ENCODE measurements around the gene TULP4. TPM values are rescaled to one million over a fixed set of nuclear protein-coding genes. Genes with fewer than 3 reads are reported as not detected.

Gene TULP4
- polyA plus RNA-seq (ENCODE audit: insufficient read length in 4 of 4), result 10 to 100 TPM; 16.4 to 18.9 (median 18.3) TPM

- DNase-seq (ENCODE audit: low read depth in 4 of 4, low spot score in 3 of 4), result no peak
Measured at GRCh38 chr6:158312165-158312564, at the start of gene TULP4. TSS of gene TULP4 (plus strand) at chr6:158312465. CDS start at chr6:158314017, 1,552 bp downstream.

- DNase-seq (ENCODE audit: low read depth in 4 of 4, low spot score in 3 of 4), result no peak
Measured at GRCh38 chr6:158262755-158263154, 49.5 kb upstream of the TULP4 start.

DNA sequence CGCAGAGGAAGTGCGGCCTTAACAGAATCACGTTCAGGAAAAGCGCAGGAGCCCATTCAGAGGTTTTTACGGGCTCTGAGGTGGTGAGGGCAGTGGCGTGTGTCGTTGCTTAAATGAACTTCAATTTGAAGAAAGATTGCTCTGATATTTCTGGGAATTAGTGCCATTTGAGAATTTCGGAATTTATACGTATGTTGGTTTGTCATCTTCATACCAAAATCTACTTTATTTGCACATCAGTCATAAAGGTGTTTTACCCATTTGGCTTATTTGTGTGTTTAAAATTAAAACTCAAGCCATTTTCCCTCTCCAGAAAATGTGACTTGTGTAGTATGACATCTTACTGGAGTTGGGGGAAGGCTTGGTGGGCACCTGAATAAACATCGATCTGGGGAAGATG is 48.1 kb upstream of the TULP4 start:
- no peak for DNase-seq (ENCODE audit: low read depth in 4 of 4, low spot score in 3 of 4)

DNA sequence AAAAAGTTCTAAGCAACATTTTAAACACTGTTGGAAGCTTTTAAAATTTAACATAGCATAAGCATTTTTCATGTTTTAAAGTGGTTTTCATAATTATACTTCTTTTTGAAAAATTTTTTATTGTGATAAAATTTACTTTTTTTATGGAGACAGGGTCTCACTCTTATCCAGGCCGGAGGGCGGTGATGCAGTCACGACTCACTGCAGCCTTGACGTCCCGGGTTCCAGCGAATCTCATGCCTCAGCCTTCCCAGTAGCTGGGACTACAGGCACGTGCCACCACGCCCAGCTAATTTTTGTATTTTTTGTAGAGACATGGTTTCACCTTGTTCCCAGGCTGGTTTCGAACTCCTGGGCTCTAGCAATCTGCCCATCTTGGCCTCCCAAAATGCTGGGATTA is 46.1 kb upstream of the TULP4 start:
- DNase-seq (ENCODE audit: low read depth in 4 of 4, low spot score in 3 of 4), result no peak

- DNase-seq (ENCODE audit: low read depth in 4 of 4, low spot score in 3 of 4), result no peak
Measured at GRCh38 chr6:158268361-158269147, 43.7 kb upstream of the TULP4 start.

- no peak for DNase-seq (ENCODE audit: low read depth in 4 of 4, low spot score in 3 of 4)
Measured at GRCh38 chr6:158269657-158270056, 42.6 kb upstream of the TULP4 start.

GRCh38 chr6:158270389-158271127 is 41.7 kb upstream of the TULP4 start:
- no peak for DNase-seq (ENCODE audit: low read depth in 4 of 4, low spot score in 3 of 4)

- DNase-seq (ENCODE audit: low read depth in 4 of 4, low spot score in 3 of 4), result no peak
Measured at GRCh38 chr6:158272324-158272723, 39.9 kb upstream of the TULP4 start.

DNA sequence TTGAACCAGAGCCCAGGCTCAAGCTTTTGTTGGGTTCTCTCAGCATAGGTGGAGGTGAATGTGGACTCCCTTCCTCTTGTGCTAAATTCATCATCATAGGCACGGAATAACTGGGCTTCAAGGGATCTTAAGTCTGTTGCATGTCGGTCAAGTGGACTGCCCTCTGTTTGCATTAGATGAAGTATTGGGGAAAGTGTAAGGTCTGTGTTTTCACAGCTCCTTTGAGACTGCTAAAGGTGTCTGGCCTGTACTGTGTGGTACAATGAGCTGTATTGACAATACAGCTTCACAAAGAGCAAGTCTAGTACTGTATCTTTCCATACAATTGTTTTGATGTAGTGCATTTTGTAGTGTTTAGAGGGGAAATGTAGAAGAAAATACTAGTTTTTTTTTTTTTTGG is 34.3 kb upstream of the TULP4 start:
- no peak for DNase-seq (ENCODE audit: low read depth in 4 of 4, low spot score in 3 of 4)

GRCh38 chr6:158279615-158280014 is 32.6 kb upstream of the TULP4 start:
- no peak for DNase-seq (ENCODE audit: low read depth in 4 of 4, low spot score in 3 of 4)

GRCh38 chr6:158283304-158283980 is 28.8 kb upstream of the TULP4 start:
- no peak for DNase-seq (ENCODE audit: low read depth in 4 of 4, low spot score in 3 of 4)

GRCh38 chr6:158284007-158284875 is 28.0 kb upstream of the TULP4 start:
- no peak for DNase-seq (ENCODE audit: low read depth in 4 of 4, low spot score in 3 of 4)

DNA sequence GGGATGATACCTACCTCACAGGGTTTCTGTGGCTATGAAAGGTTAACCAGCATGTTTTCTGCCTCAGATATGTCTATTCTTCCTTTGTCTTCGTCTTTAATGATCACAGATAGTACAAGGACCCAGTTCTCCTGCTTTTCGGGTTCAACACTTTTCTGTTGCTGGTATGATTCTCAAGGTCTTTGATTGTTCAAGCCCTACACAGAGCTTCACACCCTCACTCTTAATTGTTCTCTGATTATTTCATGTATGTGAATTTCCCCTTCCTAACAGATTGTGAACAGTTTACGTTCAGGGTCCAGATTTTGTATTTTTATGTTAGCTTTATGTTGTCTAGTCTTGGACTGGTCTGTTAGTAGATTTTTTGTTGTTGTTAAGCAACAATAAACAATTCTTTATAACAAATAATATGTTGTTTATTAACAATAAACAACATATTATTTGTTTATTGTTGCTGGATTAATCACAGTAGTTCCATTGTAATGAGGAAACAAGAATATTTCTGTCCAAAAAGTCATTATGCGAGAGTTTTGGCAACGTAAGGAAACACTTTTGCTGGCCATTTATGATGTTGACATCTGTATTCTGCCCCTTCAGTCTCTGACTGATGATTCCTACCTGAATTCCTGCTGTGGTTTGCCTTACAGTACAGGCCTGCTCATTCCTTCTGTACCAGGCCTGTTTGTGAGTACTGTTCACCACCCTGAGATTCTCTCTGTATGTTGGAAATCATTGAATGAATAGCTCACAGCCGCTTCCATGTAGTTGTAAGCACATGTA is 27.2 kb upstream of the TULP4 start:
- no peak for DNase-seq (ENCODE audit: low read depth in 4 of 4, low spot score in 3 of 4)

- DNase-seq (ENCODE audit: low read depth in 4 of 4, low spot score in 3 of 4), result no peak
Measured at GRCh38 chr6:158285656-158286021, 26.6 kb upstream of the TULP4 start.

DNA sequence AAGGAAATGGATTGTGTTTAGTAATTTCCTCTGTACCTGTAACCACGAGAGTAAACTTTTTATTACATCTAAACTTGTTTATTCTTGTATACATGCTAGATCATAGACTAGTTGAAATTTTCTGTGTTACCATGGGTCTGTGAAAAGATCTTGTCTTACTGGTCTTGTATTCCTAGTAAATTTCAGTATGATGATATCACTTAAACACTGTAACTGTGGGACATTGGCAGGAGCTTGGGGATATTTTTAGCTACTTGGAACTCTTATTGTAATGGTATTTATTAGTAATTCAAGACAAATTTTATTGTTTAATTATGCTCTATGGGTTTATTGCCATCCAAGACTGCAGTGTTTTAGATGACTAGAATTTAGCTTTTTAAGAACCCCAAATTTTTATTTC is 25.9 kb upstream of the TULP4 start:
- DNase-seq (ENCODE audit: low read depth in 4 of 4, low spot score in 3 of 4), result no peak

GRCh38 chr6:158287047-158287446 is 25.2 kb upstream of the TULP4 start:
- no peak for DNase-seq (ENCODE audit: low read depth in 4 of 4, low spot score in 3 of 4)

DNA sequence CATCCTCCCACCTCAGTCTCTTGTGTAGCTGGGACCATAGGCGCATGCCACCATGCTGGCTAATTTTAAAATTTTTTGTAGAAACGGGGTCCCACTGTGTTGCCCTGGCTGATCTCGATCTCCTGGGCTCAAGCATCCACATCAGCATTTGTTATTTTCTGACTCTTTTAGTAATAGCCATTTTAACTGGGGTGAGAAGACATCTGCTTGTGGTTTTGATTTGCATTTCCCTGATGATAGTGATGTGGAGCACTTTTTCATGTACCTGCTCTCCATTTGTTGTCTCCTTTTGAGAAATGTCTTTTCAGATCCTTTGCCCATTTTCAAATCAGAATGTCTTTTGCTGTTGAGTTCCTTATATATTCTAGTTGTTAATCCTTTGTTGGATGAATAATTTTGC is 22.2 kb upstream of the TULP4 start:
- no peak for DNase-seq (ENCODE audit: low read depth in 4 of 4, low spot score in 3 of 4)

- DNase-seq (ENCODE audit: low read depth in 4 of 4, low spot score in 3 of 4), result no peak
Measured at GRCh38 chr6:158290659-158291058, 21.6 kb upstream of the TULP4 start.

GRCh38 chr6:158292016-158292415 is 20.2 kb upstream of the TULP4 start:
- DNase-seq (ENCODE audit: low read depth in 4 of 4, low spot score in 3 of 4), result no peak

- no peak for DNase-seq (ENCODE audit: low read depth in 4 of 4, low spot score in 3 of 4)
Measured at GRCh38 chr6:158293122-158293521, 19.1 kb upstream of the TULP4 start.
